Transverse colon (tissue), 4 donors: Measurements from ENCODE around the gene NR5A2.

Experiments used
- POLR2A ChIP-seq: fragments of 450-650 bp; IDR thresholded peaks from one replicate; pipeline ENCODE4 v1.6.1; 2016; ENCODE audit warnings: antibody characterized with exemption, mild to moderate bottlenecking, moderate library complexity
- POLR2AphosphoS5 ChIP-seq, 3 donors: sonication (generic); formaldehyde crosslinking; IDR thresholded peaks; one replicate each; pipeline ENCODE4 v1.6.1; 2016; ENCODE audit warnings: antibody characterized with exemption in 3 of 3
- TF ChIP-seq, protein P1 (sequence below), 5 experiments: fragments of 200-600 bp in 3 of 5; fragments of 450-650 bp in 2 of 5; sonication (generic) in 3 of 5; IDR thresholded peaks; 1 replicate in 2 of 5; 2 replicates in 3 of 5; pipeline ENCODE4 v1.5.1; 2016 to 2017; ENCODE audit warnings: antibody characterized with exemption in 5 of 5, inconsistent platforms in 3 of 5, mild to moderate bottlenecking in 2 of 5, moderate library complexity in 1 of 5

DNA sequence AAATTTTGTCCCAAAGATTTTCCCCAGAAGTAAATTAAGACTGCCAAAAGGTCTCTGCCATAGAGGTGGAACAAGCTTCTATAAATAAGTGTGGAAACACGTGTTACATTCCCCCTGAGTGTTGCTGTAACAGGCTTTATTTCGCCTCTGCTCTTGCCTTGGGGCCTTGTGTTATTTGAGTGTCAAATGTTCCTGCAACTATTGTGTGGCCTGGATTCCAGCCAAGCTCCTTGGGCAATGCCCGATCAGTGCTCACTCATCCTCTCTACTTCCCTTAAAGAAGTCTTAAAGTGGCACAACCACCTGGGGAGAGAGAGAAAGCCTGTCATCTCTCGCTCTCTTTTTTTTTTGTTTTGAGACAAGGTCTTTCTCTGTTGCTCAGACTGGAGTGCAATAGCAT is 156.7 kb downstream of the NR5A2 start:
- TF ChIP-seq POLR2AphosphoS5 (IDR thresholded peaks at IDR 0.05) (no peak), POLR2A (no peak)
- TF ChIP-seq, protein P1, sequence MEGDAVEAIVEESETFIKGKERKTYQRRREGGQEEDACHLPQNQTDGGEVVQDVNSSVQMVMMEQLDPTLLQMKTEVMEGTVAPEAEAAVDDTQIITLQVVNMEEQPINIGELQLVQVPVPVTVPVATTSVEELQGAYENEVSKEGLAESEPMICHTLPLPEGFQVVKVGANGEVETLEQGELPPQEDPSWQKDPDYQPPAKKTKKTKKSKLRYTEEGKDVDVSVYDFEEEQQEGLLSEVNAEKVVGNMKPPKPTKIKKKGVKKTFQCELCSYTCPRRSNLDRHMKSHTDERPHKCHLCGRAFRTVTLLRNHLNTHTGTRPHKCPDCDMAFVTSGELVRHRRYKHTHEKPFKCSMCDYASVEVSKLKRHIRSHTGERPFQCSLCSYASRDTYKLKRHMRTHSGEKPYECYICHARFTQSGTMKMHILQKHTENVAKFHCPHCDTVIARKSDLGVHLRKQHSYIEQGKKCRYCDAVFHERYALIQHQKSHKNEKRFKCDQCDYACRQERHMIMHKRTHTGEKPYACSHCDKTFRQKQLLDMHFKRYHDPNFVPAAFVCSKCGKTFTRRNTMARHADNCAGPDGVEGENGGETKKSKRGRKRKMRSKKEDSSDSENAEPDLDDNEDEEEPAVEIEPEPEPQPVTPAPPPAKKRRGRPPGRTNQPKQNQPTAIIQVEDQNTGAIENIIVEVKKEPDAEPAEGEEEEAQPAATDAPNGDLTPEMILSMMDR (IDR thresholded peaks at IDR 0.05) = no peak
